Measurements from ENCODE around the gene VDR. TPM values are rescaled to one million over a fixed set of nuclear protein-coding genes. Genes with fewer than 3 reads are reported as not detected.

The VDR gene
- polyA plus RNA-seq, 1 donor from 2014 or later, result not detected

GRCh38 chr12:47899466-47899865 is 5.3 kb downstream of the VDR start:
- Histone ChIP-seq H3K36me3 (ENCODE audit: insufficient read depth, low read length) (no peaks in the 10 kb centered on the region), H2AFZ (ENCODE audit: low read depth, low read length) (no peak overlapping the region), H3K9ac (ENCODE audit: low read length) (no peak overlapping the region), H3K27ac (ENCODE audit: low read length) (no peak overlapping the region), H3K4me3 (ENCODE audit: low read length) (no peak overlapping the region), H4K20me1 (ENCODE audit: insufficient read depth) (no peaks in the 10 kb centered on the region), H3K27me3 (ENCODE audit: insufficient read depth, low read depth, low read length) (peaks cover 21% of the 10 kb centered on the region), H3K79me2 (replicated peaks; ENCODE audit: insufficient read depth, low read length) (no peaks in the 10 kb centered on the region), H3F3A (ENCODE audit: insufficient read depth, low read length, poor library complexity, severe bottlenecking) (no peaks in the 10 kb centered on the region), H3K4me2 (ENCODE audit: low read length) (no peak overlapping the region), H3K9me2 (ENCODE audit: insufficient read depth, low read length) (no peaks in the 10 kb centered on the region), H3K9me3 (ENCODE audit: low read length) (no peaks in the 10 kb centered on the region)
- no peak for TF ChIP-seq MXI1 (conservative IDR thresholded peaks at IDR 0.05; ENCODE audit: poor library complexity, severe bottlenecking)
- TF ChIP-seq, protein P1, sequence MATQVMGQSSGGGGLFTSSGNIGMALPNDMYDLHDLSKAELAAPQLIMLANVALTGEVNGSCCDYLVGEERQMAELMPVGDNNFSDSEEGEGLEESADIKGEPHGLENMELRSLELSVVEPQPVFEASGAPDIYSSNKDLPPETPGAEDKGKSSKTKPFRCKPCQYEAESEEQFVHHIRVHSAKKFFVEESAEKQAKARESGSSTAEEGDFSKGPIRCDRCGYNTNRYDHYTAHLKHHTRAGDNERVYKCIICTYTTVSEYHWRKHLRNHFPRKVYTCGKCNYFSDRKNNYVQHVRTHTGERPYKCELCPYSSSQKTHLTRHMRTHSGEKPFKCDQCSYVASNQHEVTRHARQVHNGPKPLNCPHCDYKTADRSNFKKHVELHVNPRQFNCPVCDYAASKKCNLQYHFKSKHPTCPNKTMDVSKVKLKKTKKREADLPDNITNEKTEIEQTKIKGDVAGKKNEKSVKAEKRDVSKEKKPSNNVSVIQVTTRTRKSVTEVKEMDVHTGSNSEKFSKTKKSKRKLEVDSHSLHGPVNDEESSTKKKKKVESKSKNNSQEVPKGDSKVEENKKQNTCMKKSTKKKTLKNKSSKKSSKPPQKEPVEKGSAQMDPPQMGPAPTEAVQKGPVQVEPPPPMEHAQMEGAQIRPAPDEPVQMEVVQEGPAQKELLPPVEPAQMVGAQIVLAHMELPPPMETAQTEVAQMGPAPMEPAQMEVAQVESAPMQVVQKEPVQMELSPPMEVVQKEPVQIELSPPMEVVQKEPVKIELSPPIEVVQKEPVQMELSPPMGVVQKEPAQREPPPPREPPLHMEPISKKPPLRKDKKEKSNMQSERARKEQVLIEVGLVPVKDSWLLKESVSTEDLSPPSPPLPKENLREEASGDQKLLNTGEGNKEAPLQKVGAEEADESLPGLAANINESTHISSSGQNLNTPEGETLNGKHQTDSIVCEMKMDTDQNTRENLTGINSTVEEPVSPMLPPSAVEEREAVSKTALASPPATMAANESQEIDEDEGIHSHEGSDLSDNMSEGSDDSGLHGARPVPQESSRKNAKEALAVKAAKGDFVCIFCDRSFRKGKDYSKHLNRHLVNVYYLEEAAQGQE (IDR thresholded peaks at IDR 0.05; ENCODE audit: borderline replicate concordance), result no peak
- no peak for TF ChIP-seq EZH2 (IDR thresholded peaks at IDR 0.05; ENCODE audit: borderline replicate concordance, insufficient read depth, low read length, poor library complexity, severe bottlenecking)
- no peak for TF ChIP-seq RAD21 (conservative IDR thresholded peaks at IDR 0.05)
- no peak for TF ChIP-seq EP300 (conservative IDR thresholded peaks at IDR 0.05; ENCODE audit: poor library complexity, severe bottlenecking)
- TF ChIP-seq SMC3 (conservative IDR thresholded peaks at IDR 0.05; ENCODE audit: poor library complexity), result no peak
- TF ChIP-seq, protein P2, sequence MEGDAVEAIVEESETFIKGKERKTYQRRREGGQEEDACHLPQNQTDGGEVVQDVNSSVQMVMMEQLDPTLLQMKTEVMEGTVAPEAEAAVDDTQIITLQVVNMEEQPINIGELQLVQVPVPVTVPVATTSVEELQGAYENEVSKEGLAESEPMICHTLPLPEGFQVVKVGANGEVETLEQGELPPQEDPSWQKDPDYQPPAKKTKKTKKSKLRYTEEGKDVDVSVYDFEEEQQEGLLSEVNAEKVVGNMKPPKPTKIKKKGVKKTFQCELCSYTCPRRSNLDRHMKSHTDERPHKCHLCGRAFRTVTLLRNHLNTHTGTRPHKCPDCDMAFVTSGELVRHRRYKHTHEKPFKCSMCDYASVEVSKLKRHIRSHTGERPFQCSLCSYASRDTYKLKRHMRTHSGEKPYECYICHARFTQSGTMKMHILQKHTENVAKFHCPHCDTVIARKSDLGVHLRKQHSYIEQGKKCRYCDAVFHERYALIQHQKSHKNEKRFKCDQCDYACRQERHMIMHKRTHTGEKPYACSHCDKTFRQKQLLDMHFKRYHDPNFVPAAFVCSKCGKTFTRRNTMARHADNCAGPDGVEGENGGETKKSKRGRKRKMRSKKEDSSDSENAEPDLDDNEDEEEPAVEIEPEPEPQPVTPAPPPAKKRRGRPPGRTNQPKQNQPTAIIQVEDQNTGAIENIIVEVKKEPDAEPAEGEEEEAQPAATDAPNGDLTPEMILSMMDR (IDR thresholded peaks at IDR 0.05; ENCODE audit: poor library complexity, severe bottlenecking), result no peak
- TF ChIP-seq TAF1 (IDR thresholded peaks at IDR 0.05; ENCODE audit: low read depth), result no peak
- no peak for TF ChIP-seq POLR2AphosphoS5 (IDR thresholded peaks at IDR 0.05)

GRCh38 chr12:47896633-47897032 is 8.2 kb downstream of the VDR start:
- no peaks in the 10 kb centered on the region for H3K27me3 ChIP-seq (ENCODE audit: insufficient read depth, low read depth, low read length)
- no peaks in the 10 kb centered on the region for H3K36me3 ChIP-seq (ENCODE audit: insufficient read depth, low read length)
- TF ChIP-seq SMC3 (conservative IDR thresholded peaks at IDR 0.05; ENCODE audit: poor library complexity), result no peak
- TF ChIP-seq, protein P2 (IDR thresholded peaks at IDR 0.05; ENCODE audit: poor library complexity, severe bottlenecking), result no peak
- TF ChIP-seq TAF1 (IDR thresholded peaks at IDR 0.05; ENCODE audit: low read depth), result no peak
- no peak for TF ChIP-seq EZH2 (IDR thresholded peaks at IDR 0.05; ENCODE audit: borderline replicate concordance, insufficient read depth, low read length, poor library complexity, severe bottlenecking)
- no peak for TF ChIP-seq POLR2AphosphoS5 (IDR thresholded peaks at IDR 0.05)
- TF ChIP-seq EP300 (conservative IDR thresholded peaks at IDR 0.05; ENCODE audit: poor library complexity, severe bottlenecking), result no peak
- TF ChIP-seq RAD21 (conservative IDR thresholded peaks at IDR 0.05), result no peak
- no peak for TF ChIP-seq MXI1 (conservative IDR thresholded peaks at IDR 0.05; ENCODE audit: poor library complexity, severe bottlenecking)
- TF ChIP-seq, protein P1 (IDR thresholded peaks at IDR 0.05; ENCODE audit: borderline replicate concordance), result no peak
- H3K4me2 ChIP-seq (ENCODE audit: low read length), result no peak overlapping the region
- H3K27ac ChIP-seq (ENCODE audit: low read length), result no peak overlapping the region
- H3F3A ChIP-seq (ENCODE audit: insufficient read depth, low read length, poor library complexity, severe bottlenecking), result no peaks in the 10 kb centered on the region
- no peak overlapping the region for H3K9ac ChIP-seq (ENCODE audit: low read length)
- H4K20me1 ChIP-seq (ENCODE audit: insufficient read depth), result no peaks in the 10 kb centered on the region
- no peak overlapping the region for H3K4me3 ChIP-seq (ENCODE audit: low read length)
- H2AFZ ChIP-seq (ENCODE audit: low read depth, low read length), result no peak overlapping the region
- H3K9me2 ChIP-seq (ENCODE audit: insufficient read depth, low read length), result no peaks in the 10 kb centered on the region
- no peaks in the 10 kb centered on the region for H3K9me3 ChIP-seq (ENCODE audit: low read length)
- H3K79me2 ChIP-seq (replicated peaks; ENCODE audit: insufficient read depth, low read length), result no peaks in the 10 kb centered on the region
